Raji (cell line): ENCODE results near the gene ELOVL6.

Experiments
- POLR2A ChIP-seq: IDR thresholded peaks from 2 replicates; pipeline ENCODE4 v1.6.1; 2011; ENCODE audit warnings: low read depth, low read length, control low read depth; ENCODE audit not compliant: insufficient read depth

ELOVL6 gene

DNA sequence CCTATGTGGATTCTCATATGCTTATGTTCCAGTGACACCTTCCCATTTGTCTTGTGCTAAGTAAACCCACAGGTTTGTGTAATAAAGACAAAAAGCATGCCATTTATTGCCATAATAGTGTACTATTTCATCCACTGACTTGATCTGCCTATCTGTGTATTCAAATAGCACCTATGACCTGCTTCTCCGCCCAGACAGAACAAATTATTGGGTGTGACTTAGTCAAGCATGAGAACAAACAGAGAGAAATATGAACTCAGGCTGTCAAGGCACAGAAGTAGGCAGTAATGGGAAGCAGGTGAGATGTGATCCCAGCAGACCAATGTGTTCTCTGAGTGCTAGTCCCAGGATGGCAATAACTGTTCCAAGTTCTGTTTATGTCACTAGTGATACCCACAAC lies 25.4 kb downstream of the ELOVL6 start:
- TF ChIP-seq POLR2A: no peak

GRCh38 chr4:110171971-110172370 lies 26.4 kb downstream of the ELOVL6 start:
- TF ChIP-seq POLR2A: no peak

DNA sequence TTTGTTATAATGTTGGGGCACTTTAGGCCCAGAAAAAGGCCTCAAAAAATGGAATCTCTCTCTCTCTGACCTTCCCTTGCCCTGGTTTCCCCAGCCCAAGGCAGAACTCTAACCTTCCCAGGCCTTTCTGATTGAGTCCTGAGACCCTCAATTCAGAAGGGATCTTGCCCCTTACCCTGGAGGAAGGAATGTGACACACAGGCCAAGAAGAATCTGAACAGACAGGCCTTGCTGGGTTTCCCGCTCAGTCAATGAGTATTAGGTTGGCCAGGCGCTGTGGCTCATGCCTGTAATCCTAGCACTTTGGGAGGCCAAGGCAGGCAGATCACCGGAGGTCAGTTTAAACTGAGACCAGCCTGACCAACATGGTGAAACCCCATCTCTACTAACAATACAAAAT lies 27.6 kb downstream of the ELOVL6 start:
- TF ChIP-seq POLR2A: no peak

DNA sequence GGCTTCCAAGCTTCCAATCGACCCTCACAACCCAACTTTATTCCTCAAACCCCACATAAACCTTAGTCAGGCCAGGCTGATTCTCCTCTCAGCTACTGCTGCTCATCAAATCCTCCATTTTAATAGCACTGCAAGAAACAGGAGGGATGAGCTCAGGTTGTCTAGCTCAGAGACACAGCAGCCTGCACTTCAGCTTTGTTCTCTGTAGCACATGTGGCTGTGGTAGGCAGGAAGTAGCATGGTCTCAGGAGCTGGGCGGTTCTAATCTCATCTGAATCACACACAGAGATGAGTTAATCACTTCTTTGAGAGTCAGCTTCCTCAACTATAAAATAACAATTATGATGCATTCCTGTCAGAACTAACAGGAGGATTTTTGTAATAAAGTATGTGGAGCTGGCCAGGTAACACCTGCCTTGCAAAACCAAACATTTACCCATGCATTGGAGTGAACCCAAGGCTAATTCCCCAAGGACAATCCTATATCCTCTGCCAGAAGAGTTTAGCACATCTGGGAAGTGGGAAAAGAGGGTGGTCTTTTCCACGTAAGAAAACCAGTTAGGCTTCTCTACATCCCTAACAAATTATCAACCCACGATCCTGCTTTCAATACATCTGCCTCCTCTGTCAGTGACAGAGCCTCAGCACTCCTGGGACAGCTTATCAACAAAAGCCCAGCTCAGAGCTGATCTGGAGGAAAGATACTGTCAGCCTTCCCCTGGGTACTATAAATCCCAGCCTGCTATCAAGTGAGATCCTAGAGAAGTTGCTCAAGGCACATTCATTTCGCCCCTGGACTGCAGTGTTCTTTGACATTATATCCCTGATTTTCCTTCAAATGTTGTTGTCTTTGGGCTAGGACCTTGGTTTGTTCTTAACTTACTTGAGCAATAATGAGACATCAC lies 32.8 kb downstream of the ELOVL6 start:
- TF ChIP-seq POLR2A: 0 out of 2 replicates have a peak, but pooled peaks have one; percentile 22

DNA sequence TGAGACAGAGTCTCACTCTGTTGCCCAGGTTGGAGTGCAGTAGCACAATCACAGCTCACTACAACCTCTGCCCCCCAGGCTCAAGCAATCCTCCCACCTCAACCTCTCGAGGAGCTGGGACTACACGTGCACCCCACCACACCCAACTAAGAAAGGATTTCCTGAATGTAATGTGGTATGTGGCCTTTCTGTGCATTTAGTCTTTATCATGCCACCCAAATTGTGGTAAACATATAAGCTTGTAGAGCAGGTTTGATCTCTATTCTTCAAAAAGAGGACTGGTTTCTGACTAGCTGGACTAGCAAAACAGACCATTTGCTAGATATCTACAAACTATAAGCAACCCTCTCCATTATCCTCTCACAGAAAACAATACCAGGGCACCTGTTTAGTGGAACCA lies 33.6 kb downstream of the ELOVL6 start:
- no peak for TF ChIP-seq POLR2A

DNA sequence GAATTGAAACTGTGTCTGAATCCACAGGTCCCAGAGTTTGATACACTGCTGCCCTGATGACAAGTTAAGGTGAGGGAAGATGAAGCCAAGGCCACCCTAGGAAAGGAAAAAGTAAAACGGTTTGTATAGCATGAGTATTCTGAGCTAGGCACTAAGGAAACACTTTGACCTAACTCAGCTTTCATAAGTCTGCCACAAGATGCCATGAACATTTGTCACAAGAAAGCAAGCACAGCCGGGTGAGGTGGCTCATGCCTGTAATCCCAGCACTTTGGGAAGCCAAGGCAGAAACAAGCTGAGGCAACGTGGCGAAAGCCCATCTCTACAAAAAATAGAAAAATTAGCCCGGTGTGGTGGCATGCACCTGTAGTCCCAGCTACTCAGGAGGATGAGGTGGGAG lies 34.2 kb downstream of the ELOVL6 start:
- TF ChIP-seq POLR2A: no peak

- no peak for TF ChIP-seq POLR2A
These were observed 34.9 kb downstream of the ELOVL6 start for GRCh38 chr4:110163327-110164069.

GRCh38 chr4:110160618-110161017 lies 37.8 kb downstream of the ELOVL6 start:
- TF ChIP-seq POLR2A: no peak

DNA sequence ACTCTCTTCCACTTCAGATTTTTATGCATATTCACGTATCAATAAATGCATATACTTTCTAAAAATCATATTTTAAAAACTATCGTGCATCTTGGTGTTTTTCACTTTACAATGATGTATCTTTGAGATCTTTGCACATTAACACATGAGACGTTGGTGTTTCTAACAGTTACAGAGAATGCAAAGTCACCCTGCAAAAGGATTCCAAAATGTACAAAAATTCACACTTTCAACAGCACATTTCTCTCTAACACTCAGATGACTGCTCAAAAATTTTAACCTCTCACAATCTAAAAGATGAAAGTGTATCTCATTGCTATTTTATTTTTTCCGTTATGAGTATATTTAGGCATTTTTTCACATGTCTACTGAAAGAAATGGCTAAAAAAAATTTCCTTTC lies 38.9 kb downstream of the ELOVL6 start:
- TF ChIP-seq POLR2A: no peak

- no peak for TF ChIP-seq POLR2A
These were observed 40.8 kb downstream of the ELOVL6 start for GRCh38 chr4:110157580-110157979.

DNA sequence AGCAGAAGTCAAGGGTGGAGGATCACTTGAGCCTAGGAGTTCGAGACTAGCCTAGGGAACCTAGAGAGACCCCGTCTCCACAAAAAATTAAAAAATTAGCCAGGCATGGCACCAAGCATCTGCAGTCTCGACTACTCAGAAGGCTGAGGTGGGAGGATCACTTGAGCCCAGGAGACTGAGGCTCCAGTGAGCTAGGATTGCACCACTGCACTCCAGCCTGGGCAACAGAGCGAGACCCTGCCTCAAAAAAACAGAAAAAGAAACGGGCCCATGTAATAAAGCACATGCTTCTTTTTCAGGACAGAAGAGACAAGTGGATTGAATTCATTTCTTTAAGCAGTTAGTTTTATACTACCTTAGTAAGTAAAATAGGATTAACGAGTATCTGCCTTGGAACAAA lies 42.0 kb downstream of the ELOVL6 start:
- no peak for TF ChIP-seq POLR2A

GRCh38 chr4:110155654-110156053 lies 42.8 kb downstream of the ELOVL6 start:
- TF ChIP-seq POLR2A: no peak

DNA sequence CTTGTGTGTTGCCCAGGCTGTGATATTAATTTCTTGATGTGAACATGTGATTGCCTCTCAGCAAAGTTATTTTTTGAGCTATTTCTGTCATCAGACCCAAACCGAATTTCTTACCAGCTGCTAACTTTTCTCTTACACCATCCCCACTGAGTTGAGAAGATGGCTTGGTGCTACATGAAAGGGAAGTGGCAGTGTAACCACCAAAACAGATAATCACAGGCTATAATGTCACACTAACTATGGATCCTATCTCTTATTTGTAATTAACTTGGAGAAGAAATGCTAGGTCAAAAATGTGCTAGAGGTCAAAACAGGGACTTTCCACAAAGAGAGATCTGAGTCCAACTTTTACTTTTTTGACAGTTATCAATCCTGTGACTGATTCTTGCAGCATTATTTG lies 43.8 kb downstream of the ELOVL6 start:
- no peak for TF ChIP-seq POLR2A

GRCh38 chr4:110152386-110152785 lies 46.0 kb downstream of the ELOVL6 start:
- no peak for TF ChIP-seq POLR2A

DNA sequence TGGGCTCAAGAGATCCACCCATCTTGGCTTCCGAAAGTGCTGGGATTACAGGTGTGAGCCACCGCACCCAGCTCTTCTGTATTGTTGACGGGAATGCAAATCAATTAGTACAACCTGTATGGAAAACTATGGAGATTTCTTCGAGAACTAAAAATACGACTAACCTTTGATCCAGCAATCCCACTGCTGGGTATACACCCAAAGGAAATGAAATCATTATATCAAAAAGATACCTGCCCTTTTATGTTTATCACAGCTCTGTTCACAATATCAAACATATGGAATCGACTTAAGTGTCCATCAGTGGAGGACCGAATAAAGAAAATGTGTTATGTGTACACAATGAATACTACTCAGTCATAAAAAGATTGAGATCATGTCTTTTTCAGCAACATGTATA lies 49.3 kb downstream of the ELOVL6 start:
- no peak for TF ChIP-seq POLR2A

GRCh38 chr4:110142461-110142860 lies 56.0 kb downstream of the ELOVL6 start:
- TF ChIP-seq POLR2A: no peak

DNA sequence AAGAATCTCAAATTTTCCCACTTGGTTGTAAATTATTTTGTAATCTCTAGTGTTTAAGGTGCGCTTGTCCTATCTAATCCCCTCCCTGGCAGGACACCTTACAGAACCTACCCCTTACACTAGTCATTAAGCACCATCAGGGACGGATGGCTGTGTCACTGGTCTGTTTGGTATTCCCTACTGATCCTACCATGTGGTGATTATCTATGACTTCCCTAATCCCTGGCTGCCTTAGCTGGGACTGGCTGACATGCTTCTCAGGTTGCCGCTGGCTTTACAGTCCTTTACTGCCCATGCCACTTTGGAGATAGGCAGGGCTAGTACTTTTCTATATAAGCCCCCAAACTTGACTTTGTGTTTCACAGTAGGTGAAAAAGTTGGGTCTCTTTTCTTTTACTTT lies 58.6 kb downstream of the ELOVL6 start:
- no peak for TF ChIP-seq POLR2A

- TF ChIP-seq POLR2A: no peak
These were observed 59.3 kb downstream of the ELOVL6 start for GRCh38 chr4:110139111-110139510.
